ENCODE results near the gene CACNA2D2. TPM values are rescaled to one million over a fixed set of nuclear protein-coding genes. Genes with fewer than 3 reads are reported as not detected.

CACNA2D2 gene
- total and polyA plus RNA-seq, 2 of the 4 experiments (the other 2 are of a cell fraction) = 0.15 TPM; not detected in 1

DNA sequence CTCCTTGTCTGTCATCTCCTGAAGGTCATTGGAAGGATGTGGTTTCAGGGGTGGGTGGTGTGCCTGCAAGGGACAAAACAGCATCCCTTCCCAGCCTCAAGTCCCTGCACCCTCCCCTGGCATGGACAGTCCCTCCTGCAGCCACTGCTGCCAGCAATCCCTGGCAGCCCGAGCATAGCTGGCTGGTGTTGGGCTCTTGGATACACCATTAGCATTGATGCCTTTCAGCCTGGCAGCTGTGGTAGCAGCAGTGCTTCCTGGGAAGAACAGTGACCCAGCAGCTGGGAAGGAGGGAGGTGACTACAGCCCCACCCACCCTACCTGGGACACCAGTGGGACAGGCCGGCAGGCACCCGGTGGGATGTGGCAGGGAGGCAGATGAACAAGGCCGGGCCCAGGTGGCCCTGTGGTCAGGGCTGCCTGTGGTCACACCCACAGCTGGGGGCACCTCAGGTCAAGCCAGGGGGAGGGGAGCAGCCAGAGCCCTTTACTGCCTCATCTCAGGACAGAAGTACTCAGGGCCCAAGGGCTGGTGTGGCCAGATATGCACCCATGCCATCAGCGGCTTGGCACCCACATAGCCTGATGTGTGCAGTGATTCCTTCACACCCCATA, 111.2 kb downstream of the CACNA2D2 start:
- Histone ChIP-seq H3K4ac (ENCODE audit: low read depth, low read length) (no peak overlapping the region), H3K56ac (ENCODE audit: extremely low read depth, insufficient read depth, low read length) (no peak overlapping the region), H2BK5ac (ENCODE audit: low read depth, low read length, poor library complexity, severe bottlenecking) (no peak overlapping the region), H2AK9ac (replicated peaks; ENCODE audit: low read depth, low read length, poor library complexity) (no peak overlapping the region), H4K8ac (ENCODE audit: low read depth in 2 of 2, low read length in 2 of 2) (no peak overlapping the region), H2BK120ac (ENCODE audit: low read depth, low read length) (no peak overlapping the region), H4K20me1 (ENCODE audit: insufficient read depth, low read length) (no peaks in the 10 kb centered on the region), H4K5ac (ENCODE audit: low read depth, low read length) (no peak overlapping the region), H3K14ac (replicated peaks; ENCODE audit: low read depth, low read length) (no peak overlapping the region), H4K91ac (ENCODE audit: insufficient read depth, low read depth, low read length) (no peak overlapping the region), H3K9me3 (ENCODE audit: control insufficient read depth, insufficient read depth, low read length) (no peaks in the 10 kb centered on the region), H3K23ac (ENCODE audit: low read depth, low read length) (no peak overlapping the region), H3K4me2 (ENCODE audit: low read depth, low read length) (no peak overlapping the region), H3K4me3 (ENCODE audit: insufficient read depth, low read depth, low read length) (no peak overlapping the region), H2BK20ac (ENCODE audit: low read depth, low read length) (no peak overlapping the region), H3K9me1 (ENCODE audit: insufficient read depth, low read length) (no peaks in the 10 kb centered on the region), H2BK15ac (ENCODE audit: low read depth, low read length) (no peak overlapping the region), H3K79me1 (ENCODE audit: low read depth in 1 of 2, low read length in 2 of 2) (no peaks in the 10 kb centered on the region), H3K9ac (ENCODE audit: low read depth, low read length) (no peak overlapping the region), H3K4me1 (ENCODE audit: control insufficient read depth, insufficient read depth, low read length) (no peaks in the 10 kb centered on the region), H3K27me3 (ENCODE audit: control insufficient read depth, insufficient read depth, low read length) (peaks cover 56% of the 10 kb centered on the region), H2AK5ac (ENCODE audit: low read depth, low read length) (no peak overlapping the region), H3K18ac (ENCODE audit: low read depth, low read length) (no peak overlapping the region), H2AFZ (replicated peaks; ENCODE audit: low read length, poor library complexity) (no peak overlapping the region), H3K36me3 (ENCODE audit: control insufficient read depth, insufficient read depth, low read length) (no peaks in the 10 kb centered on the region), H3K27ac (ENCODE audit: insufficient read depth, low read length) (no peak overlapping the region)
- ATAC-seq (ENCODE audit: low read depth) (no peak), DNase-seq (no peak)
- in situ Hi-C loops (cut with MboI; ENCODE audit: low sequenced_read_pairs) = no loop called here
- WGBS, 2 experiments (ENCODE audit: extremely low coverage in 2 of 2, insufficient read length in 1 of 2) = 17% methylated on average over 1 of the region's 5 CpGs; no CpG with 5 or more reads in 1 of the 2 experiments
- no peak for TF ChIP-seq RCOR1 (IDR thresholded peaks at IDR 0.05; ENCODE audit: insufficient replicate concordance, low read length)
- no peak for TF ChIP-seq CHD1 (IDR thresholded peaks at IDR 0.05; ENCODE audit: low read depth, low read length)
- no peak for TF ChIP-seq FOS (IDR thresholded peaks at IDR 0.05; ENCODE audit: low read depth, low read length)
- no peak for TF ChIP-seq NFE2L2 (IDR thresholded peaks at IDR 0.05; ENCODE audit: low read depth, low read length)
- no peak for TF ChIP-seq RFX5 (IDR thresholded peaks at IDR 0.05; ENCODE audit: low read depth, low read length)
- no peak for TF ChIP-seq BHLHE40 (IDR thresholded peaks at IDR 0.05; ENCODE audit: low read depth, low read length)
- TF ChIP-seq, protein P1, sequence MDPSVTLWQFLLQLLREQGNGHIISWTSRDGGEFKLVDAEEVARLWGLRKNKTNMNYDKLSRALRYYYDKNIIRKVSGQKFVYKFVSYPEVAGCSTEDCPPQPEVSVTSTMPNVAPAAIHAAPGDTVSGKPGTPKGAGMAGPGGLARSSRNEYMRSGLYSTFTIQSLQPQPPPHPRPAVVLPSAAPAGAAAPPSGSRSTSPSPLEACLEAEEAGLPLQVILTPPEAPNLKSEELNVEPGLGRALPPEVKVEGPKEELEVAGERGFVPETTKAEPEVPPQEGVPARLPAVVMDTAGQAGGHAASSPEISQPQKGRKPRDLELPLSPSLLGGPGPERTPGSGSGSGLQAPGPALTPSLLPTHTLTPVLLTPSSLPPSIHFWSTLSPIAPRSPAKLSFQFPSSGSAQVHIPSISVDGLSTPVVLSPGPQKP (IDR thresholded peaks at IDR 0.05; ENCODE audit: borderline replicate concordance, low read depth, low read length) = no peak
- no peak for TF ChIP-seq SMC3 (IDR thresholded peaks at IDR 0.05; ENCODE audit: low read depth, low read length)
- no peak for TF ChIP-seq POLR2A (IDR thresholded peaks at IDR 0.05; ENCODE audit: low read depth, low read length)
- TF ChIP-seq MAZ (IDR thresholded peaks at IDR 0.05; ENCODE audit: borderline replicate concordance, low read depth, low read length) = no peak
- TF ChIP-seq MXI1 (IDR thresholded peaks at IDR 0.05; ENCODE audit: borderline replicate concordance, low read depth, low read length) = no peak
- no peak for TF ChIP-seq CTCF (conservative IDR thresholded peaks at IDR 0.05; ENCODE audit: low read depth, low read length)
- no peak for TF ChIP-seq RAD21 (IDR thresholded peaks at IDR 0.05; ENCODE audit: low read length)
- TF ChIP-seq CEBPB (IDR thresholded peaks at IDR 0.05; ENCODE audit: low read depth, low read length) = no peak
- ChIA-PET POLR2A (ENCODE audit: unreplicated experiment) (no interaction called here), CTCF (no interaction called here)
- no TSS peak for BruUV-seq (replicated peaks)
- dilution Hi-C loops (cut with HindIII; ENCODE audit: low sequenced_read_pairs, unreplicated experiment) = no loop called here
- intact Hi-C loops (cut with micrococcal nuclease) = no loop called here
